NCI-H1105 (cell line): ENCODE measurements around the gene RIMKLA.

Experiments
- DNase-seq: peaks from one replicate; lab custom pipeline; 2025; lab: John Stamatoyannopoulos, UW

The RIMKLA gene

GRCh38 chr1:42380586-42381279 is at the start of gene RIMKLA:
Gene RIMKLA, plus strand, starts transcription at chr1:42380792. Its CDS starts 143 bp downstream, at chr1:42380935.
- DNase-seq = peak; percentile 80

- no peak for DNase-seq
Measured at GRCh38 chr1:42332877-42333276, 47.7 kb upstream of the RIMKLA start.

- DNase-seq = no peak
Measured at GRCh38 chr1:42333662-42334239, 46.8 kb upstream of the RIMKLA start.

GRCh38 chr1:42334240-42335049 is 46.1 kb upstream of the RIMKLA start:
- no peak for DNase-seq

- DNase-seq = peak; percentile 95
Measured at GRCh38 chr1:42335050-42335808, 45.4 kb upstream of the RIMKLA start, which contains the start of gene FOXJ3. Gene FOXJ3, minus strand, starts transcription at chr1:42335235. Its CDS starts 24,142 bp downstream, at chr1:42311093.

GRCh38 chr1:42335809-42336518 is 44.6 kb upstream of the RIMKLA start:
- DNase-seq = no peak

- no peak for DNase-seq
Measured at GRCh38 chr1:42336978-42337377, 43.6 kb upstream of the RIMKLA start.

- peak; percentile 99 for DNase-seq
Measured at GRCh38 chr1:42340093-42340492, 40.5 kb upstream of the RIMKLA start.

- DNase-seq = peak; percentile 78
Measured at GRCh38 chr1:42340901-42341300, 39.7 kb upstream of the RIMKLA start.

- DNase-seq = no peak
Measured at GRCh38 chr1:42343049-42343448, 37.5 kb upstream of the RIMKLA start.

- peak; percentile 33 for DNase-seq
Measured at GRCh38 chr1:42348498-42348897, 32.1 kb upstream of the RIMKLA start.

GRCh38 chr1:42350086-42350485 is 30.5 kb upstream of the RIMKLA start:
- DNase-seq = no peak

GRCh38 chr1:42358791-42359190 is 21.8 kb upstream of the RIMKLA start:
- no peak for DNase-seq

- no peak for DNase-seq
Measured at GRCh38 chr1:42359466-42359865, 21.1 kb upstream of the RIMKLA start.

- DNase-seq = no peak
Measured at GRCh38 chr1:42364089-42364488, 16.5 kb upstream of the RIMKLA start.

- no peak for DNase-seq
Measured at GRCh38 chr1:42364542-42364941, 16.1 kb upstream of the RIMKLA start.

GRCh38 chr1:42365118-42365517 is 15.5 kb upstream of the RIMKLA start:
- no peak for DNase-seq

- DNase-seq = no peak
Measured at GRCh38 chr1:42368096-42368795, 12.3 kb upstream of the RIMKLA start.

GRCh38 chr1:42369471-42369870 is 11.1 kb upstream of the RIMKLA start:
- no peak for DNase-seq

GRCh38 chr1:42370876-42371549 is 9.6 kb upstream of the RIMKLA start:
- no peak for DNase-seq
